NCI-H2196 (cell line): ENCODE measurements around the gene BOLL.
"Not testable (repeated sequence)": the region's sequence is repeated elsewhere in the genome, so short reads cannot be mapped to it uniquely, and the experiment has no call there.

Source experiments
- DNase-seq: peaks from one replicate; lab custom pipeline; 2025; ENCODE audit not compliant: unreplicated experiment; lab: John Stamatoyannopoulos, UW

The BOLL gene

GRCh38 chr2:197798187-197798586, 13.1 kb upstream of the BOLL start:
- DNase-seq = no peak

- no peak for DNase-seq
Observed at GRCh38 chr2:197795277-197795676, 10.2 kb upstream of the BOLL start.

DNA sequence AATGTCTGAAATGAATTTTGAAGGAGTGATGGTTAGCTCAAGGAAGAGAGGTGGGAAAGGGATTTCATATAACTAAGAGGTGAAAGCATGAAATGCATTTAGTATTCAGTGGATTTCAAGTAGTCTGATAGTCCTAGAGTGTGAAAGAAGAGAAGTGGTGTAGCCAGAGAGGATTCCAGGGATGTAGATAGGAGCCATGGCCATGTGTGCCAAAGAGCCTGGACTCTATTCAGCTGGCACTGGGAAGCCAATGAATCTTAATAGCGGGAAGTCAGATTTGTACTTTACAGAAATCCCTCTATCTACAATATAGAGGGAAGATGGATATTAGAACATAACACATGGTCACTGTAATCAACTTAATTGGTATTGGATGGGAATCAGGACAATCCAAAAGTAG, 8.3 kb upstream of the BOLL start:
- DNase-seq = no peak

DNA sequence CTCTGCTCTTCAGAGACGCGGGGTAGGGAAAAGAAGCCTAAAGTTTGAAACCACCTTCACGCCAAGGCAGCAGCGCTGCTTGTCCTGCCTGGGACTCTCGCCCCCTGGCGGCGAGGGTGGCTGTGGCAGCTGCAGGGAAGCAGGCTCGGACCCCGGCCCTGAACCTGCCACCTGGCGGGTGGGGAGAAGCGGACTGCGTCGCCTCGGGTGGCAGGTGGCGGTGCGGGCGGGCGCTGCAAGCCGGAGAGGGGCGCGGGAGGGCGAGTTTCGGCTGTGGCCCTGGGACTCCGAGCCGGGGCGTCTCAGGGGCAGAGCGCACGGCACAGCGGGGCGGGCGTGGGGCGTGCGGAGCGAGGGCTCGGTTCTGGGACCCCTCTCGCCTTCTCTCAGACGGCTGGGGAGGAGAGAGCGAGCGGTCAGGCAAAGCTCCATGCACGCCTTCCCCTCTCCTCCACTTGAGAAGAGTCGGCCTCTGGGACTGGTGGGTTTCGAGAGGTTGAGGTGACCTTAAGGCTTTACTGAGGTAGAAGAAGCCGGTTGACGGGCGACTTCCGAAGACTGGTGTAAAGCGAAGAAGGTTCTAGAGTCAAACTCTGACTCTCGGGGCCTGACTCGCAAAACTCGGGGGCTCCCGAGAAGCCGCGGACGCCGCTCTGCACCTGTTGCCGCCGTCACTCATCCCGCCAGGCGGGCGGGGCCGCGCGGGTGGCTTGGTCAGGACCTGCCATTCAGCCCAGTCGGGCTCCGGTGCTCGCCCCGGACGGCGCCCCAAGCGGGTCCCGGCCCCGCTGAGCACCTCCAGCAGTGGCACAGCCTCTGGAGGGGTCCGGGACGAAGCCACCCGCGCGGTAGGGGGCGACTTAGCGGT, 1.1 kb upstream of the BOLL start:
- no peak for DNase-seq

DNA sequence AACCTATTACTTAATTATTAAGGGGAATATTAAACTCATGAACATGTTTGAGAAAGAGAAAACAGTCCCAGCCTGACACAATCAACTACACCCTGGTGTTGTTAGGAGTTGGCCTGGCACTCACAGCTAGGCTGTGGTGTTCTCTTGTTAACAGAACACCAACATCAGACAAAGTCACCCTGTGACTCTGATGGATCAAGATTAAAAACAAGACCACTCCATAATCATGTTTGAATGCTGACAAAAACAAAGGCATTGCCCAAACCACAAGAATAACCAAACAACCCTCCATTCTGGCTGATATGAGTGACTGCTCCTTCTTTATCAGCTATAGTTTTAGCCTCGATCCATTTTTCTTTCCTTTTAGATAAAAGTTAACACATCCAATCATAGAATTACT, 3.0 kb downstream of the BOLL start:
- no peak for DNase-seq

DNA sequence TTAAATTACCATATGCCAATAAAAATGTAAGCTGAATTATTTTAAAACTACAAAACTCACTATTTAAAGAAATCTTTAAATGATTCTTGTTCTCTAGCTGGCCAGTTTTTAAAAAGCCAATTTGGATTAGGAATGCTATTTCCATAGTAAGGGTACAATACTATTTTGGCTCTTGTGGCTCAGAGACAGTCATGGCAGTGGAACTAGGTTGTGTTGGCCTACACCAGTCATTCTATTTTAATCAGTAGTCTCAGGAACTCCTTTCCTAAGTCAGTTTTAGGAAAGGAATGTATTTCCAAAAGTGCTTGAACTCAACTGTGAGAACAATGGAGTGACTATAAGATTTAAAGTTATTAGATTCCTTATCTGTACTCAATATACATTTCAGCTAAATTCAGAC, 5.9 kb downstream of the BOLL start:
- DNase-seq = no peak

GRCh38 chr2:197777823-197778407, 7.2 kb downstream of the BOLL start:
- DNase-seq = peak; percentile 25

- DNase-seq = no peak
Observed at GRCh38 chr2:197760293-197760657, 24.8 kb downstream of the BOLL start.

DNA sequence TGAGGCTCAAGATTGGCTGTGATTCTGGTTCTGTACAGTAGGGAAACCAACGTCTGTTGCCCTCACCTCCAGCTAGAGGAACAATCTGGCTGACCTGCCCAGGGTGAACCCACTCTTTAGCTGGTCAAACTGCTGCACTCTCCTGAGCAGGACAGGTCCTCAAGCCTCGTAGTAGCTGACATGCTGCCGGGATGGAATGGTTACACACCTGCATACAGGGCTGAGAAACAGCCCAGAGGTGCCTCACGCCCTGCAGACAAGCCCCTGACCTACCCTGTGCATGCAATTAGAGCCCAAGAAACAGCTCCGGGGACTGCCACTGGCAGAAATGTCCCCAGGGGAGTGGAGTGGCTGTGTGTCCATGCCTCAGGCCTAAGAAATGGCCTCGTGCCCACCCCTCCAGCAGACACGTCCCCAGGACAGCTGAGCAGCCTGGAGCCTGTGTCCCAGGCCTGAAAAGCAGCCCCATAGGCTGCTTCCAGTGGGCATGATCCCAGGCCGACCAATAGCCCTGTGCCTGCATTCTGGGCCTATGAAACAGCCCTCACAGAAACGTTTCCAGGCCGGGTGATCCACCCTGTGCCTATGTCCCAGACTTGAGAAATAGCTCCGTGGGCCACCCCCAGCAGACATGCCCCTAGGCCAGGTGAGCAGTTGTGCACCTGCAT, 25.4 kb downstream of the BOLL start:
- no peak for DNase-seq

GRCh38 chr2:197759013-197759412, 26.1 kb downstream of the BOLL start:
- no peak for DNase-seq

DNA sequence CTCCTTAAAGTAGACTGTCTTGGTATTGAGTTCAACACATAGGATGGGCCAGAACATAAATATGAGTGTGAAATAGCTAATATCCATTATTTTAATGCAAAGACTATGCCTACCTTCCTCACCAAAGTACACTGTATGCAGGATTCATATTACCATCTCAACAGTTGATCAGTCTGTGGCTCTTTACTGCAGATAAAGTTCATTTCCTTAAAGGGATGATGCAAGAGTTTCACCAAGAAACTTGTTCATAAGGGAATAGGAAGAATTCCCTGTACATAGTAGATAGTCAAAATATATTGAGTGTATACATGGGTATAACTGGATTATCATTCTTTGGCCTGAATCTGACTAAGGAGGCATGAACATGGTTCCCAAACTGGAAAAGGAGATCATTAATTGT, 44.9 kb downstream of the BOLL start:
- DNase-seq = no peak

- not testable (repeated sequence) for DNase-seq
Observed at GRCh38 chr2:197728555-197729544, 56.3 kb downstream of the BOLL start.

DNA sequence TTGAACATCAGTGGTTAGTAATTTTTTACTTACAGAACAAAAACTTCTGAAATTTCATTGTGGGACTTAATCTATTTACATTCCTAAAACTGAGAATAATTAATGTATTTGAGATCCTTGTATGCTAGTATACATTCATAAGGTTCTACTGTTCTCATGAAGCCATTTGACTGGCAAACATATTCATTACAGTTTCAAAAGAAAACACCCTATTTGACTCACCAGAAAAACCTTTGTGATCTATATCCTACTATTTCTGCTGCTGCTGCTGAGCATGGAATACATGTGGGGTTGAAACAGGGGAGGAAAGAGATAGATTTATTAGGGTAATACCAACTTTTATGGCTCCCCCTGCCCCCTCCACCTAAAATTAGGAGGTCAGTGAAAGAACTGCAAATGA, 58.1 kb downstream of the BOLL start:
- DNase-seq = no peak

DNA sequence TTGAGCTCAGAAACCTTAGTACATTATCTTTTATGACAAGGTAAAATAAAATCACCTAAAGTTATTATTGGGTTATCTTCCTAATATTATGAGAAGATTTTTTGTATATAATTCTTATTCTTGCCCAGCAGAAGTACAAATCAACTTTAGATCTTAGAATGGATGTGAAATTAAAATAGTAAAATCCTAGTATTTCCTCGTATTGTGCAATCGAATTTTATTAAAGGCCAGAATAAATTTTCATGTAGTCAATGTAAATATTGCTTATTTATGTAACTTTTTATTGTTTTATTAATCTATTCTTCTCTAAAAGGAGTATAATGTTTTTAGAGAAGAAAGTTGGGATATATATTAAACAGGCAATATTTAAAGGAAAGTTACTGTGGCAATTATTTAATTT, 67.3 kb downstream of the BOLL start:
- DNase-seq = no peak

- no peak for DNase-seq
Observed at GRCh38 chr2:197713271-197713670, 71.8 kb downstream of the BOLL start.

DNA sequence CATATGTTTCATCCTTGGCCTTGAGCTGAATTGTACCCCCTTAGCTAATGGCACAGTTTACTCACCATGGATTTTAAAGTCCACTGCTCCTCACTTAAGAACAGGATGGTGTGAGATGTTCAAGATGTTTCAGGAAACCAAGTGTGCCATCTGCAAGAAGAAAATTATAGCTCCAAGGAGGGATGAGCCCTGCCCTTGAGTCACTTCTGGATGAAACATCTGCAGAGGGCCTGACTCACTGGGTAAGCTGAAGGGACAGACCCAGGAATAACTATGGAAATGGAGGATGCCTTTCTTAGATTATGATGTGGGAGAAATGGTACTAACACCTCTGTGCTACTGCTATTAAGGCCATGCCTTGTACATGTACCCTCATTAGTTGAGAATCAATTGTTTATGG, 73.5 kb downstream of the BOLL start:
- DNase-seq = no peak

DNA sequence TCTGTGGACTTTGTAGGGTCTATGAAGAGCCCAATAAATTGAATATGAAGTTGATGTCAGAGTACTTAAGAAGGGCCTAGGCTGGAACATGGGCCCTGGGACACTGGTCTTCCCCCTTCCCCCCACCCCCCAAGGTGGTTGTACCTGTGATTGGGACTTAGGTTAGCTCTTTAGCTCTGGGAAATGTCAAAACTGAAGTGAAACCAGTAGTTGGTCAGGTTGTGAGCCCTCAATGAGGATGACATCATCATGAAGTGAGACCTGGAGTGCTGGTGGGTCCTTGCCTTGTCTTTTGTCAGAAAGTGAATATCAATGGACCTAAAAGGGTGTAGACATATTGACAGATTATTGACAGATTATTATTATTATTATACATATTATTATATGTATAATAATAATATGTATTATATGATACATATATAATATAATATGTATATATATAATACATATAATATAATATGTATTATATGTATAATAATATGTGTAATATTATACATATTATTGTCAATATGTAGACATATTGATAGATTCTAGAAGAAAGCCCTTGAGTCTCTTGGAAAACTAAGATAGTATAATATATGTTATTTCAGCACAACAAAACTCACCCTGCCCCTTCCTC, 74.6 kb downstream of the BOLL start:
- DNase-seq = no peak

GRCh38 chr2:197709140-197709539, 76.0 kb downstream of the BOLL start:
- not testable (repeated sequence) for DNase-seq

GRCh38 chr2:197708331-197708730, 76.8 kb downstream of the BOLL start:
- DNase-seq = no peak

GRCh38 chr2:197707316-197708213, 77.6 kb downstream of the BOLL start:
- peak; percentile 32 for DNase-seq
